GM12878 (cell line): ENCODE results near the gene STAG1. TPM values are rescaled to one million over a fixed set of nuclear protein-coding genes. Genes with fewer than 3 reads are reported as not detected.

Experiments used
- ATAC-seq: fragments of 200-7000 bp; cut with Tn5 transposase; 3 replicates; pipeline ENCODE4 v1.9.1; 2020; ENCODE audit warnings: mild to moderate bottlenecking, moderate library complexity
- BruUV-seq: library from RNA; stranded (reverse); fragments of 400-500 nt; replicated peaks from 2 replicates; lab custom pipeline; 2021; lab: Mats Ljungman, UMichigan
- CTCF ChIA-PET: fragments of 300-600 bp; sonication (Branson Sonifier 250); formaldehyde crosslinking; extraction: SDS; loops from one replicate; lab custom pipeline; 2021; ENCODE audit warnings: inconsistent platforms; lab: Yijun Ruan, JAX
- POLR2A ChIA-PET: fragments of 350-600 bp; formaldehyde crosslinking; extraction: SDS; loops from one replicate; lab custom pipeline; 2021; ENCODE audit warnings: inconsistent platforms; lab: Charles Lee
- RAD21 ChIA-PET: fragments of 300-600 bp; sonication (Branson Sonifier 250); formaldehyde crosslinking; loops from one replicate; lab custom pipeline; 2023; ENCODE audit warnings: antibody characterized with exemption; ENCODE audit not compliant: unreplicated experiment; lab: Charles Lee
- SMC1A ChIA-PET: fragments of 300-600 bp; sonication (Branson Sonifier 250); formaldehyde crosslinking; loops from one replicate; lab custom pipeline; 2023; ENCODE audit not compliant: unreplicated experiment, uncharacterized antibody; lab: Charles Lee
- DNase-seq: peaks from one replicate; pipeline ENCODE4 v3.0.0-alpha.2; 2011; ENCODE audit warnings: low read depth, low spot score
- FAIRE-seq: peaks from 3 replicates; lab custom pipeline; 2011; peaks lifted over from hg19 to GRCh38; lab: Jason Lieb, UNC
- H2AFZ ChIP-seq: 2 replicates; pipeline ENCODE4 v1.6.0; 2011; ENCODE audit warnings: low read depth, low read length, control low read depth; ENCODE audit not compliant: control insufficient read depth
- H3K27ac ChIP-seq: 2 replicates; pipeline ENCODE4 v1.5.1; 2011; ENCODE audit warnings: control low read depth; ENCODE audit not compliant: control insufficient read depth, insufficient read depth
- H3K27me3 ChIP-seq, 2 experiments: replicated peaks in 1 of 2; 2 replicates each; pipeline versions ENCODE4 v1.6.0 to v1.6.1; 2011; ENCODE audit warnings: low read length in 1 of 2; ENCODE audit not compliant: control insufficient read depth in 2 of 2, insufficient read depth in 2 of 2
- H3K36me3 ChIP-seq, 2 experiments: 2 replicates each; pipeline ENCODE4 v1.5.1; 2011; ENCODE audit warnings: low read length in 1 of 2; ENCODE audit not compliant: control insufficient read depth in 2 of 2, insufficient read depth in 2 of 2
- H3K4me1 ChIP-seq: 2 replicates; pipeline ENCODE4 v1.6.1; 2011; ENCODE audit warnings: mild to moderate bottlenecking, low read length, moderate library complexity, mixed read lengths; ENCODE audit not compliant: control insufficient read depth, insufficient read depth
- H3K4me2 ChIP-seq: 2 replicates; pipeline ENCODE4 v1.6.0; 2011; ENCODE audit warnings: control low read depth; ENCODE audit not compliant: control insufficient read depth, insufficient read depth
- H3K4me3 ChIP-seq: fragments of 200-600 bp; sonication (generic); 2 replicates; pipeline ENCODE4 v1.5.1; 2016
- H3K79me2 ChIP-seq: 2 replicates; pipeline ENCODE4 v1.6.0; 2011; ENCODE audit warnings: low read length; ENCODE audit not compliant: control insufficient read depth, insufficient read depth
- H3K9ac ChIP-seq: 2 replicates; pipeline ENCODE4 v1.8.0; 2011; ENCODE audit warnings: low read length, control low read depth, mixed read lengths; ENCODE audit not compliant: control insufficient read depth, insufficient read depth
- H3K9me3 ChIP-seq: replicated peaks from 3 replicates; pipeline ENCODE4 v1.5.1; 2011; ENCODE audit warnings: mild to moderate bottlenecking, low read length; ENCODE audit not compliant: control insufficient read depth, insufficient read depth
- H4K20me1 ChIP-seq: 2 replicates; pipeline ENCODE4 v1.6.0; 2011; ENCODE audit not compliant: control insufficient read depth, insufficient read depth
- BCL11A ChIP-seq: IDR thresholded peaks from 2 replicates; pipeline ENCODE4 v1.6.1; 2011; ENCODE audit warnings: low read depth, low read length
- CREB1 ChIP-seq: IDR thresholded peaks from 2 replicates; pipeline ENCODE4 v1.6.1; 2012; ENCODE audit warnings: low read depth, mild to moderate bottlenecking, inconsistent platforms
- EP300 ChIP-seq, 2 experiments: fragments of 150-350 bp in 1 of 2; IDR thresholded peaks; 2 replicates each; pipeline ENCODE4 v1.6.1; 2011 to 2012; ENCODE audit warnings: low read depth in 2 of 2, low read length in 2 of 2, borderline replicate concordance in 1 of 2, improper control_type of control experiment in 1 of 2, inconsistent platforms in 1 of 2; ENCODE audit not compliant: control insufficient read depth in 1 of 2
- HCFC1 ChIP-seq: fragments of 150-350 bp; IDR thresholded peaks from 2 replicates; pipeline ENCODE4 v1.6.1; 2014; ENCODE audit warnings: low read length
- HSF1 ChIP-seq: fragments of 150-350 bp; IDR thresholded peaks from 2 replicates; pipeline ENCODE4 v1.6.1; 2014; ENCODE audit warnings: mild to moderate bottlenecking, low read depth, low read length
- NFYA ChIP-seq: IDR thresholded peaks from 2 replicates; pipeline ENCODE4 v1.6.1; 2011; ENCODE audit warnings: low read depth, mild to moderate bottlenecking, low read length, improper control_type of control experiment, borderline replicate concordance
- NR2C1 ChIP-seq: fragments of 450-650 bp; IDR thresholded peaks from 2 replicates; pipeline ENCODE4 v1.6.1; 2017; ENCODE audit warnings: antibody characterized with exemption, mild to moderate bottlenecking, moderate library complexity
- PRDM15 ChIP-seq: fragments of 450-650 bp; formaldehyde crosslinking; IDR thresholded peaks from 2 replicates; pipeline ENCODE4 v1.4.0; 2020; ENCODE audit warnings: mild to moderate bottlenecking, moderate library complexity
- SMAD1 ChIP-seq: fragments of 450-650 bp; IDR thresholded peaks from 2 replicates; pipeline ENCODE4 v1.6.1; 2018; ENCODE audit warnings: mild to moderate bottlenecking, low read depth; ENCODE audit not compliant: partially characterized antibody
- SREBF2 ChIP-seq: IDR thresholded peaks from 2 replicates; pipeline ENCODE4 v1.6.1; 2012; ENCODE audit warnings: mild to moderate bottlenecking, low read length
- YY1 ChIP-seq: IDR thresholded peaks from 2 replicates; pipeline ENCODE4 v1.6.1; 2011; ENCODE audit warnings: low read depth, mild to moderate bottlenecking, low read length
- ZNF207 ChIP-seq: fragments of 450-650 bp; IDR thresholded peaks from 2 replicates; pipeline ENCODE4 v1.6.1; 2014; ENCODE audit warnings: antibody characterized with exemption, mild to moderate bottlenecking, borderline replicate concordance
- ZNF274 ChIP-seq: IDR thresholded peaks from one replicate; pipeline ENCODE4 v1.8.0; 2011; ENCODE audit not compliant: insufficient read length, insufficient read depth
- ZNF384 ChIP-seq: IDR thresholded peaks from 2 replicates; pipeline ENCODE4 v1.6.1; 2012; ENCODE audit warnings: low read depth, mild to moderate bottlenecking, low read length, improper control_type of control experiment, borderline replicate concordance
- in situ Hi-C: fragments of 300-500 bp; cut with MboI; formaldehyde crosslinking; loops from 9 replicates; pipeline ENCODE4 v1.14.3; 2018; ENCODE audit warnings: mixed read lengths
- intact Hi-C: fragments of 100-400 bp; cut with micrococcal nuclease; formaldehyde crosslinking; loops from one replicate; pipeline ENCODE4 v1.14.2; 2022; ENCODE audit not compliant: unreplicated experiment
- polyA plus RNA-seq, 11 experiments: library from polyadenylated mRNA; depleted of rRNA in 4 of 11; unstranded in 6 of 11; stranded (reverse) in 5 of 11; fragments of >200 nt; fragmentation: Nextera tagmentation in 4 of 11; fragmentation: Illumina TruSeq in 1 of 11; extraction: Ambion mirVana in 4 of 11; extraction: Trizol in 1 of 11; gene quantifications; 1 replicate in 1 of 11; 2 replicates in 10 of 11; pipeline versions ENCODE4 v1.2.1 to v1.2.3, GENCODE V29; 2011 to 2016; ENCODE audit warnings: inconsistent platforms in 2 of 11, missing spikeins in 2 of 11, low read depth in 1 of 11
- total RNA-seq, 4 experiments: library from RNA; depleted of rRNA in 3 of 4; stranded (reverse); fragments of >200 nt in 3 of 4; fragmentation: Illumina TruSeq in 1 of 4; extraction: Trizol in 1 of 4; gene quantifications; 2 replicates each; pipeline versions ENCODE4 v1.2.1 to v1.2.3, GENCODE V29; 2013 to 2021

The STAG1 gene
- total and polyA plus RNA-seq, 10 of the 15 experiments (the other 5 are each of a cell fraction or from before 2014, with no cell fraction given) = 4.4 to 30.1 (median 20.2) TPM

GRCh38 chr3:136334209-136334608 lies 418.0 kb downstream of the STAG1 start (continued):
- no peak for TF ChIP-seq ZNF384

- intact Hi-C loops = no loop called here
- RAD21 ChIA-PET = no interaction called here
- H3K4me2 ChIP-seq = no peak overlapping the region
- TF ChIP-seq SREBF2 = no peak
- no peak for TF ChIP-seq ZNF207
- no peak for TF ChIP-seq EP300 (IDR thresholded peaks at IDR 0.05; ENCODE audit: borderline replicate concordance in 1 of 2, control insufficient read depth in 1 of 2, low read depth in 2 of 2, low read length in 2 of 2)
- no peak for TF ChIP-seq NR2C1
- TF ChIP-seq HCFC1 = no peak
- no peak for TF ChIP-seq HSF1
- no peak for TF ChIP-seq CREB1
- TF ChIP-seq NFYA = no peak
- no peak for TF ChIP-seq PRDM15 (CRISPR knock-in tag)
- no peak for TF ChIP-seq BCL11A
- TF ChIP-seq SMAD1 = no peak
- no peak for TF ChIP-seq ZNF274
- no peak for TF ChIP-seq YY1
These were observed 419.4 kb downstream of the STAG1 start for GRCh38 chr3:136332776-136333175.

More at GRCh38 chr3:136332776-136333175, 419.4 kb downstream of the STAG1 start:
- Histone ChIP-seq H3K4me1 (no peaks in the 10 kb centered on the region), H2AFZ (no peak overlapping the region), H4K20me1 (no peaks in the 10 kb centered on the region; the same call in 1 of the 2 replicates), H3K4me3 (no peak overlapping the region), H3K36me3 (peaks cover 11 to 20% of the 10 kb centered on the region in 2 experiments), H3K9me3 (no peaks in the 10 kb centered on the region), H3K79me2 (no peaks in the 10 kb centered on the region), H3K27ac (no peak overlapping the region), H3K27me3 (no peaks in the 10 kb centered on the region), H3K9ac (no peak overlapping the region)
- no peak for DNase-seq
- ChIA-PET CTCF (interaction anchor here (0.6 to 1.4 kb wide), 3 partner anchors 9 to 420 kb away, joined by 3 read pairs; partner anchors contain the start of gene STAG1), SMC1A (interaction anchor here (1.4 to 1.8 kb wide), 3 partner anchors 40 to 420 kb away, joined by 3 to 5 read pairs (median 3); partner anchors contain the start of gene STAG1), POLR2A (interaction anchor here (0.6 kb wide), 1 partner anchor 81 kb away, joined by 4 read pairs; no protein-coding TSS in a partner anchor)
- BruUV-seq = no TSS peak
- in situ Hi-C loops = no loop called here
- FAIRE-seq = no peak
- no peak for ATAC-seq
